Measurements from ENCODE around the gene CDKN2B. TPM values are rescaled to one million over a fixed set of nuclear protein-coding genes. Genes with fewer than 3 reads are reported as not detected.

The CDKN2B gene
- total RNA-seq, 1 donor from 2014 or later: not detected

DNA sequence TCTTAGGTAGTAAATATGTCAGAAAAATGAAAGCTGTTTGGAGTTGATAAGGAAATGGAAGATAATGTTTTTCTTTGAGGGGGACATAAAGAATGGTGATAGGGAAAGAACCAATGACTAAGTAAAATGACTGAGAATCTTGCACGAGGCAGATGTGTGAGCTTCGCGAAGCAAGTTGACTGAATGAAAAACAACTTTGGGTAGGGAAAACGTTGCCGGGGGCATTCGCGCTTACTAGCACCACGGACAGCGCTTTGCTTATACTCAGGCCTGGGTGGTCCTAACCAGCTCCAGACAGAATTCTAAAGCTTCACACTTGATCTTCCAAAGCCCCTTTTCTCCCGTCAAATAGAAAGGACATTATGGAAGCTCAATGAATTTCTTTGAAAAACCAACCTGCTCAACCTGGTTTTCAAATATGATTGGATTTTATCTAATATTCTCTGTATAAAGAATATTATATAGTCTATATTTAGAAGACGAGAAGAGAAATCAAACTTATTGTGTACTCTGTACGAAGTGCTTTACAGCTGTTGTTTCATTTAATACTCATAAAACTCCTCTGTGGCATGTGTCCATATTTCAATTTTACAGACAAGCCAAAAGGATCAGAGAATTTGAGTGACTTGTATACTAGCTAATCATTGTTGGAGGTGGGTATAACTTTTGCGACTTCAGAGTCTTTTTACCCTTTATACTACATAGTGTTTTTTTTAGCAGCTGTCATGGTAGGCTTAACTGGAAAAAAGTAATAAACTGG is 1.9 kb upstream of the CDKN2B start:
- Histone ChIP-seq H3K27ac (ENCODE audit: low read depth, low read length) (no peak overlapping the region), H3K4me3 (ENCODE audit: low read length in 3 of 3) (no peak overlapping the region), H3K36me3 (ENCODE audit: control insufficient read depth in 3 of 3, insufficient read depth in 3 of 3, low read length in 3 of 3) (no peaks in the 10 kb centered on the region), H3K9me3 (ENCODE audit: control insufficient read depth in 3 of 3, low read length in 3 of 3) (no peaks in the 10 kb centered on the region), H3K27me3 (ENCODE audit: control insufficient read depth in 3 of 3, insufficient read depth in 3 of 3, low read length in 3 of 3) (peaks cover under 1 to 6% (median 2%) of the 10 kb centered on the region in 3 donors), H3K4me1 (ENCODE audit: control insufficient read depth in 3 of 3, insufficient read depth in 3 of 3, low read length in 3 of 3) (peaks cover 3 to 14% (median 3%) of the 10 kb centered on the region in 3 donors), H3K9ac (ENCODE audit: low read depth in 1 of 3, low read length in 3 of 3) (no peak overlapping the region)

DNA sequence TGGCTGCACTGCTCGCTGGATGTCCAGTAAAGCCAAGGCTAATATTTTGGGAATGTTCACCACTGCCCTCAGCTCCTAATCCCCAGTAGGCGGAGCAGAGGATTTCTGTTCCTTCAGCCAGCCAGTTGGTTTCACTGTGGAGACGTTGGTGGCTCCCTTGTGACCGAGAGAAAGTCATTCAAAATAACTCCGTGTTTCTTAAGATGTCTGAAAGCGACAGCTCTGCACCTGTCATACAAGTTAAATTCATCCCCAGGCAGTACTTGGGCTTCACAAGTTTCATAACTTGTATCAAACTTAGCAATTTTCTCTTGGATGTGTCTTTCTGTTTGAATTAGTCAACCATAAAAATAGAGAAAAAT is 382 bp upstream of the CDKN2B start:
- Histone ChIP-seq H3K4me3 (ENCODE audit: low read length in 3 of 3) (peak overlapping the region; percentile 80 to 93 (median 92)), H3K4me1 (ENCODE audit: control insufficient read depth in 3 of 3, insufficient read depth in 3 of 3, low read length in 3 of 3) (peaks cover 3 to 14% (median 3%) of the 10 kb centered on the region in 3 donors), H3K36me3 (ENCODE audit: control insufficient read depth in 3 of 3, insufficient read depth in 3 of 3, low read length in 3 of 3) (peaks cover 4 to 9% (median 4%) of the 10 kb centered on the region in 3 donors), H3K9me3 (ENCODE audit: control insufficient read depth in 3 of 3, low read length in 3 of 3) (no peaks in the 10 kb centered on the region), H3K9ac (ENCODE audit: low read depth in 1 of 3, low read length in 3 of 3) (no peak overlapping the region), H3K27ac (ENCODE audit: low read depth, low read length) (peak overlapping the region; percentile 91), H3K27me3 (ENCODE audit: control insufficient read depth in 3 of 3, insufficient read depth in 3 of 3, low read length in 3 of 3) (peaks cover 5 to 18% (median 5%) of the 10 kb centered on the region in 3 donors)

DNA sequence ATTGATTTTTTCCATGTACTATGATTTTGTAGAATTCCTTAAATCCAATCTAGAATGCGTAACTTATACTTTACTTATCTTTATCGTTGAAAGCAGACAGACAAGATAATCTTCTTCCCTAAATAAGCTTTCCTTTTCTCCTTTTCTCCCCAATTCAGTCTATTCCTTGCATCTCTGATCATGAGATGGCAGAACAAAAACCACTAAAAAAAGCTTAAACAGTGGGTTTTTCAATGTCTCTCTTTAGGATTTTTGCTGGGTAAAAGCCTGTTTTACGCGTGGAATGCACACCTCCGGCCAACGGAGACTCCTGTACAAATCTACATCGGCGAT is 755 bp downstream of the CDKN2B start:
- Histone ChIP-seq H3K27ac (ENCODE audit: low read depth, low read length) (peak overlapping the region; percentile 91), H3K4me3 (ENCODE audit: low read length in 3 of 3) (peak overlapping the region; percentile 80 to 93 (median 92)), H3K9ac (ENCODE audit: low read depth in 1 of 3, low read length in 3 of 3) (peak overlapping the region; percentile 79 to 92 (median 88)), H3K27me3 (ENCODE audit: control insufficient read depth in 3 of 3, insufficient read depth in 3 of 3, low read length in 3 of 3) (peaks cover 5 to 18% (median 5%) of the 10 kb centered on the region in 3 donors), H3K4me1 (ENCODE audit: control insufficient read depth in 3 of 3, insufficient read depth in 3 of 3, low read length in 3 of 3) (peaks cover 3 to 14% (median 3%) of the 10 kb centered on the region in 3 donors), H3K36me3 (ENCODE audit: control insufficient read depth in 3 of 3, insufficient read depth in 3 of 3, low read length in 3 of 3) (peaks cover 4 to 9% (median 4%) of the 10 kb centered on the region in 3 donors), H3K9me3 (ENCODE audit: control insufficient read depth in 3 of 3, low read length in 3 of 3) (no peaks in the 10 kb centered on the region)

DNA sequence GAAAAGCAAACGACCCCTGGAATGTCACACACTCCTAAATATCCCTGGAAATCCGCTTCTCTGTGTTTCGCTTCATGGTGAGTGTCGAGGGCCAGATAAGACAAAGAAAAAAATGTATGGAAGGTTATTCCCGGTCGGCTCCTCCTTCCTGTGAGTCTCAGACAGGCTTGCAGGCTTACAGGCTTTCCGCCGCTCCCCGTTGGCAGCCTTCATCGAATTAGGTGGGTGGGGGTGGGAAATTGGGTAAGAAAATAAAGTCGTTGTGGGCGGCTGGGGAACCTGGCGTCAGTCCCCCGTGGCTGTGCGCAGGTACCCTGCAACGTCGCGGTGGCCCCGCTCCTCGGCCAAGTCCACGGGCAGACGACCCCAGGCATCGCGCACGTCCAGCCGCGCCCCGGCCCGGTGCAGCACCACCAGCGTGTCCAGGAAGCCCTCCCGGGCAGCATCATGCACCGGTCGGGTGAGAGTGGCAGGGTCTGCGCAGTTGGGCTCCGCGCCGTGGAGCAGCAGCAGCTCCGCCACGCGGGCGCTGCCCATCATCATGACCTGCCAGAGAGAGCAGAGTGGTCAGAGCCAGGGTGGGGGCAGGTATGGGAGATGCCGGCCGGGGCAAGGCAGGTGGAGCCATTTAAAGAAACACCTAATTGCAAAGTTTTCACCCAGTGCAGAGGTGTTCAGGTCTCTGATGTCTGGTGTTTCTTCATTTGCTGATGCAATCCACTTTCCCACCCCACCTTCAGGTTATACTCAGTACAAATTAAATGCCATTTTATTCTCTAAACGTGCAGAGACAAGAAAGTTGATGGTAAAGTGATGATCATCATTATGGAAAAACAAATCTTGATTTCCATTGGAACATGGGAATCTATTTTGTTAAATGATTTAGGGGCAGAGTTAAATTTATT is 3.2 kb downstream of the CDKN2B start:
- peaks cover 3 to 14% (median 3%) of the 10 kb centered on the region in 3 donors for H3K4me1 ChIP-seq (ENCODE audit: control insufficient read depth in 3 of 3, insufficient read depth in 3 of 3, low read length in 3 of 3)
- no peaks in the 10 kb centered on the region for H3K9me3 ChIP-seq (ENCODE audit: control insufficient read depth in 3 of 3, low read length in 3 of 3)
- H3K9ac ChIP-seq (ENCODE audit: low read depth in 1 of 3, low read length in 3 of 3): no peak overlapping the region
- H3K27ac ChIP-seq (ENCODE audit: low read depth, low read length): no peak overlapping the region
- peaks cover 4 to 9% (median 4%) of the 10 kb centered on the region in 3 donors for H3K36me3 ChIP-seq (ENCODE audit: control insufficient read depth in 3 of 3, insufficient read depth in 3 of 3, low read length in 3 of 3)
- peaks cover 3 to 18% (median 5%) of the 10 kb centered on the region in 3 donors for H3K27me3 ChIP-seq (ENCODE audit: control insufficient read depth in 3 of 3, insufficient read depth in 3 of 3, low read length in 3 of 3)
- H3K4me3 ChIP-seq (ENCODE audit: low read length in 3 of 3): no peak overlapping the region

DNA sequence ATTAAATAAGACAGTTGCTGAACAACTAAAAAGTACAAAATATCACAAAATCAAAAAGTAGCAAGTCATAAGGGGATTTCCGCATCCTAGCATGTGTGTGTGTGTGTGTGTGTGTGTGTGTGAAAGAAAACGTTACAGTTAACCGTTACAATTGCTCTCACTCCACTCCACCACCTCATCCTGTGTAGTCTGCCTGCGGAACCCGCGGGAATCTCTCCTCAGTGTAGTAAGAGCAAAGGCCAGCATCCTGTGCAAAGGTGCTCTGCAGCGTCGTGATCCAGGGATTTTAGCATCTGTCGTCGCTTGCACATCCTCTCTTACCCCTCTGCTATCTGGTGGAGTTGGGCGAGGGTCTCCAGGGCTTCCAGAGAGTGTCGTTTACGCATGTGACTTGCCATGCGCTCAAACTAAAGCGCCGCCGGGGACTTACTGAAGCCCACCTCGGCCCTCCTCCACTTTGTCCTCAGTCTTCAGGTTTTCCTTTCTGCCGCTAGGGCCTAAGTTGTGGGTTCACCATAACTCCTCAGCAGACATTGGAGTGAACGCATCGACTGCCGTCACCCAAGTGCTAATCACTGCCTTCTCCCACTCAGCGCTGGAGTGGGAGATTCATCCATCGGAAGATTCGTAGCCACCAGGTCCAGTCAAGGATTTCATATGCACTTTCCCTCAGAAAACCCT is 3.9 kb downstream of the CDKN2B start:
- Histone ChIP-seq H3K27me3 (ENCODE audit: control insufficient read depth in 3 of 3, insufficient read depth in 3 of 3, low read length in 3 of 3) (peaks cover 3 to 18% (median 5%) of the 10 kb centered on the region in 3 donors), H3K9ac (ENCODE audit: low read depth in 1 of 3, low read length in 3 of 3) (no peak overlapping the region), H3K27ac (ENCODE audit: low read depth, low read length) (no peak overlapping the region), H3K9me3 (ENCODE audit: control insufficient read depth in 3 of 3, low read length in 3 of 3) (no peaks in the 10 kb centered on the region), H3K36me3 (ENCODE audit: control insufficient read depth in 3 of 3, insufficient read depth in 3 of 3, low read length in 3 of 3) (peaks cover 4 to 9% (median 4%) of the 10 kb centered on the region in 3 donors), H3K4me3 (ENCODE audit: low read length in 3 of 3) (no peak overlapping the region), H3K4me1 (ENCODE audit: control insufficient read depth in 3 of 3, insufficient read depth in 3 of 3, low read length in 3 of 3) (peaks cover 3 to 14% (median 3%) of the 10 kb centered on the region in 3 donors)

DNA sequence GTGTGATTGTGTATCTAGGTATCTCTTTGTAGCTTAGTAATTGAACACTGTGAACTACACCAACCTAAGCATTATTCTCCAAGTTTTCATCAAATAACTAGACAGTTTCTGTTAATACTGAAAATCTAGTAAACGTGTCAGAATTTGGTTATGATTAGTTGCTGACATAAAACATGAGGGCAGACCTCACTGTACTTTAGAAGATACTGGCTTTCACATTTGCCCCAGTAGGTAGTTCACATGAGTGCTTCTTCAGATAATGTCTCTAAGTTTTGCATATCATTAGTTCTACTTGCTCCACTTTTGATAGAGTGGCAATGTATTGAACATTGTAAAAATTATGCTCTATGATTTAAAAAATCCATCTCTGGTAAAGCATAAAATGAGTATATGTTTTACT is 7.1 kb downstream of the CDKN2B start:
- Histone ChIP-seq H3K9me3 (ENCODE audit: control insufficient read depth in 3 of 3, low read length in 3 of 3) (no peaks in the 10 kb centered on the region), H3K27me3 (ENCODE audit: control insufficient read depth in 3 of 3, insufficient read depth in 3 of 3, low read length in 3 of 3) (peaks cover 3 to 16% (median 5%) of the 10 kb centered on the region in 3 donors), H3K4me3 (ENCODE audit: low read length in 3 of 3) (no peak overlapping the region), H3K36me3 (ENCODE audit: control insufficient read depth in 3 of 3, insufficient read depth in 3 of 3, low read length in 3 of 3) (peaks cover 4 to 9% (median 4%) of the 10 kb centered on the region in 3 donors), H3K27ac (ENCODE audit: low read depth, low read length) (no peak overlapping the region), H3K4me1 (ENCODE audit: control insufficient read depth in 3 of 3, insufficient read depth in 3 of 3, low read length in 3 of 3) (no peaks in the 10 kb centered on the region), H3K9ac (ENCODE audit: low read depth in 1 of 3, low read length in 3 of 3) (no peak overlapping the region)

DNA sequence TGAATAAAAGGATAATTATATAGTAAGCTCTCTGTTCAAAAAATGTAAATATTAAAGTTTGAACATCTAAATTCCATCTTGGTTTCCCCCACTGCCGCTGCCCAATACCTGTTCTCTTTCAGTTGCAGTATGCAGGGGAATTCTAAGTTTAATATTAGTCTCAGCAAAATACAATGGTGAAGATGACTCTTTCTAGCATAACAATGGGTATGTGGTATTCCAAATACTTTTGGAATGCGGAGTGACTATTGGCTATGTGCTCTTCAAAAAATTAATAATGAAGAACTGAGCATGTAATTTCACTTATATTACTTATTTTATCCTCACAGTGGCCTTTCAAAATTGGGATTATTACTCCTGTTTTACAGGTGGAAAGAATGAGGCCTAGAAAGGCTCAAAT is 11.1 kb downstream of the CDKN2B start:
- no peaks in the 10 kb centered on the region for H3K36me3 ChIP-seq (ENCODE audit: control insufficient read depth in 3 of 3, insufficient read depth in 3 of 3, low read length in 3 of 3)
- H3K9me3 ChIP-seq (ENCODE audit: control insufficient read depth in 3 of 3, low read length in 3 of 3): no peaks in the 10 kb centered on the region
- no peak overlapping the region for H3K9ac ChIP-seq (ENCODE audit: low read depth in 1 of 3, low read length in 3 of 3)
- H3K4me1 ChIP-seq (ENCODE audit: control insufficient read depth in 3 of 3, insufficient read depth in 3 of 3, low read length in 3 of 3): peaks cover 5 to 12% (median 11%) of the 10 kb centered on the region in 3 donors
- H3K27me3 ChIP-seq (ENCODE audit: control insufficient read depth in 3 of 3, insufficient read depth in 3 of 3, low read length in 3 of 3): peaks cover 0 to 11% (median 11%) of the 10 kb centered on the region in 3 donors
- H3K27ac ChIP-seq (ENCODE audit: low read depth, low read length): no peak overlapping the region
- H3K4me3 ChIP-seq (ENCODE audit: low read length in 3 of 3): no peak overlapping the region

DNA sequence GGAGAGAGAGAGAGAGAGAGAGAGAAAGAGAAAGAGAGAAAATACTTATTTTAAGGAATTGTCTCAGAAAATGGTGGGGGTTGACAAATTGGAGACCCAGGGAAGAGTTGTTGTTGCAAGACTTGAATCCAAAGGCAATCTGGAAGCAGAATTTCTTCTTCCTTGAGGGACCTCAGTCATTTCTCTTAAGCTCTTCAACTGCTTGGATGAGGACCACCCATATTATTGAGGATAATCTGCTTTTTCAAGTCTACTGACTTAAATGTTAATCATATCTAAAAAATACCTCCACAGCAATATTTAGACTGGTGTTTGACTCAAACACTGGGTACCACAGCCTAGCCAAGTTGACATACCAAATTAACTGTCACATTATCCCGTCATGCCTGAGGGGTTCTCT is 11.6 kb downstream of the CDKN2B start:
- Histone ChIP-seq H3K27ac (ENCODE audit: low read depth, low read length) (no peak overlapping the region), H3K9me3 (ENCODE audit: control insufficient read depth in 3 of 3, low read length in 3 of 3) (no peaks in the 10 kb centered on the region), H3K4me3 (ENCODE audit: low read length in 3 of 3) (no peak overlapping the region), H3K27me3 (ENCODE audit: control insufficient read depth in 3 of 3, insufficient read depth in 3 of 3, low read length in 3 of 3) (peaks cover 0 to 11% (median 11%) of the 10 kb centered on the region in 3 donors), H3K36me3 (ENCODE audit: control insufficient read depth in 3 of 3, insufficient read depth in 3 of 3, low read length in 3 of 3) (no peaks in the 10 kb centered on the region), H3K4me1 (ENCODE audit: control insufficient read depth in 3 of 3, insufficient read depth in 3 of 3, low read length in 3 of 3) (peaks cover 5 to 12% (median 11%) of the 10 kb centered on the region in 3 donors), H3K9ac (ENCODE audit: low read depth in 1 of 3, low read length in 3 of 3) (no peak overlapping the region)

DNA sequence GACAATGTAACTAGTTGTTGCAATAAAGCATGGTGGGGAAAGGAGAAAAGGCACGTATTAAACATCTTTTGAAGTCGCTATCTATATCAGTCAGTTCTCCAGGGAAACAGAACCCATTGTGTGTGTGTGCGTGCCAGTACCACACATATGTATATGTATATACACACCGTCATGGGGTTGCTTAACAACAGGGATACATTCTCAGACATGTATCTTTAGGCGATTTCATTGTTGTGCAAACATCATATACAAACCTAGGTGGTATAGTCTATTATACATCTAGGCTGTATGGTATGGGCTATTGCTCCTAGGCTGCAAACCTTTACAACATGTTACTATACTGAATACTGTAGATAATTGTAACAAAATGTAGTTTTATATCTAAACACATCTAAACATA is 12.2 kb downstream of the CDKN2B start:
- H3K27me3 ChIP-seq (ENCODE audit: control insufficient read depth in 3 of 3, insufficient read depth in 3 of 3, low read length in 3 of 3): peaks cover 0 to 11% (median 11%) of the 10 kb centered on the region in 3 donors
- H3K9ac ChIP-seq (ENCODE audit: low read depth in 1 of 3, low read length in 3 of 3): no peak overlapping the region
- H3K4me3 ChIP-seq (ENCODE audit: low read length in 3 of 3): no peak overlapping the region
- no peaks in the 10 kb centered on the region for H3K9me3 ChIP-seq (ENCODE audit: control insufficient read depth in 3 of 3, low read length in 3 of 3)
- no peak overlapping the region for H3K27ac ChIP-seq (ENCODE audit: low read depth, low read length)
- peaks cover 5 to 12% (median 11%) of the 10 kb centered on the region in 3 donors for H3K4me1 ChIP-seq (ENCODE audit: control insufficient read depth in 3 of 3, insufficient read depth in 3 of 3, low read length in 3 of 3)
- no peaks in the 10 kb centered on the region for H3K36me3 ChIP-seq (ENCODE audit: control insufficient read depth in 3 of 3, insufficient read depth in 3 of 3, low read length in 3 of 3)

All from skeletal muscle tissue (tissue), 4 donors.